ENCODE results near the gene PCDHGC3. TPM values are rescaled to one million over a fixed set of nuclear protein-coding genes. Genes with fewer than 3 reads are reported as not detected.

PCDHGC3 gene
- total and polyA plus RNA-seq, 2 donors = 5.5 to 28.7 TPM

DNA sequence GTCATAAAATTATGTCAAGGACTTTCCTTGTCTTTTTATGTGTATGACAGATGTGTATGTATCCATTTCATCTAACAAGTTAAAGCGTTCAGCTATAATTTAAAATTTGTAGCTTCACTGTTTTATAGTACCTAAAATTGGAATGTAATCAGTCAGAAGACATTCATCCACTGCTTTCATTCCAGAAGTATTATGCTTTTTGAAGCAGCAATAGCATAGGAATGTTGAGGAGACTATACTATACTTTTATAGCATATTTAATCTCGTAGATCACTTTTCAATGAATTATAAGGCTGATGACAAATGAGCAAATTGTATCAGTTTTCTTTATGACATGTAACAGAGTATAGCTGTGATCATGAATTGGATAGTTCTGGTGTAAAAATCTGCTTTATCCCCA, 38.5 kb upstream of the PCDHGC3 start:
- Histone ChIP-seq H3K27me3 (ENCODE audit: control insufficient read depth in 2 of 2, insufficient read depth in 1 of 2, low read length in 1 of 2) (peaks cover 0 to 27% of the 10 kb centered on the region in 2 donors), H3K36me3 (ENCODE audit: control insufficient read depth in 2 of 2, insufficient read depth in 2 of 2, low read length in 1 of 2) (no peaks in the 10 kb centered on the region), H3K4me1 (ENCODE audit: control insufficient read depth in 2 of 2, insufficient read depth in 2 of 2, low read length in 2 of 2) (no peaks in the 10 kb centered on the region), H3K9me3 (ENCODE audit: control insufficient read depth in 2 of 2, insufficient read depth in 1 of 2, low read length in 1 of 2) (peaks cover 3 to 9% of the 10 kb centered on the region in 2 donors), H3K27ac (ENCODE audit: low read depth in 1 of 2, low read length in 1 of 2) (no peak overlapping the region), H3K4me3 (ENCODE audit: low read length in 2 of 2) (no peak overlapping the region)
- DNase-seq (ENCODE audit: low read depth in 6 of 9, low spot score in 9 of 9) = no peak
- 94% methylated on average over 2 of the region's 2 CpGs for WGBS

DNA sequence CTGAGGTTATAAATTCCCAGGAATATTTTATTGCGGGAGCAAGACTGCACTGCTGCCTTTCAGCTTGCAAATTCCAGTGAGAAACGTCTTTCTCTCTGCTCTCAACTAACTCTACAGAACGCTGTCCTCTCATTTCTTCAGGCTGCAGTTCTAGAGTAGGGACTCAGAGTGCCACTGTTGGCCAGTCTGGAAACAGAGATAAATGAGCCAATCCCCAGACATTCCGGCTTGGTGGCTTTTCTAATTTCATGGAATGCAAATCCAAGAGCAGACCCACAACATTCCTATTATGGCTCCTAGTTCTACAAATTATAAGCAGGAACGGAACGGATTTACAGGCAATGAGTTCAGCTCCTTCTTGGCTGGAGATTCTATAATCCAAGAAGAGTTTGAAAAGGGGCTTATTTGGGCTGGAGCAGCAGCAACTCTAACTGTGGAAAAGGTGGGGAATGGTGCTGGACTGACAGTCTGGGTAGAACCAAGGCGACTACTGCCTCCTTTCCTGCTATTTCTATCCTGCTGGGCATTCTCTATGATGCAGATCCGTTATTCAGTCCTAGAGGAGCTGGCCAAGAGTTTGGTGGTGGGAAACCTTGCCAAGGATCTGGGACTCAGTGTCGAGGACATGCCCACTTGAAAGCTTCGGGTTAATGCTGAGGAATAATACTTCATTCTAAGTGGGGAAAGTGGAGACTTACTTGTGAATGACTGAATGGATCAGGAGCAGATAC, 36.2 kb upstream of the PCDHGC3 start:
- no peaks in the 10 kb centered on the region for H3K36me3 ChIP-seq (ENCODE audit: control insufficient read depth in 2 of 2, insufficient read depth in 2 of 2, low read length in 1 of 2)
- no peak for DNase-seq (ENCODE audit: low read depth in 6 of 9, low spot score in 9 of 9)
- WGBS = 79% methylated on average over 10 of the region's 10 CpGs
- no peaks in the 10 kb centered on the region for H3K4me1 ChIP-seq (ENCODE audit: control insufficient read depth in 2 of 2, insufficient read depth in 2 of 2, low read length in 2 of 2)
- H3K9me3 ChIP-seq (ENCODE audit: control insufficient read depth in 2 of 2, insufficient read depth in 1 of 2, low read length in 1 of 2) = peaks cover 0 to 8% of the 10 kb centered on the region in 2 donors
- H3K4me3 ChIP-seq (ENCODE audit: low read length in 2 of 2) = no peak overlapping the region
- H3K27me3 ChIP-seq (ENCODE audit: control insufficient read depth in 2 of 2, insufficient read depth in 1 of 2, low read length in 1 of 2) = peaks cover 0 to 11% of the 10 kb centered on the region in 2 donors
- no peak overlapping the region for H3K27ac ChIP-seq (ENCODE audit: low read depth in 1 of 2, low read length in 1 of 2)

DNA sequence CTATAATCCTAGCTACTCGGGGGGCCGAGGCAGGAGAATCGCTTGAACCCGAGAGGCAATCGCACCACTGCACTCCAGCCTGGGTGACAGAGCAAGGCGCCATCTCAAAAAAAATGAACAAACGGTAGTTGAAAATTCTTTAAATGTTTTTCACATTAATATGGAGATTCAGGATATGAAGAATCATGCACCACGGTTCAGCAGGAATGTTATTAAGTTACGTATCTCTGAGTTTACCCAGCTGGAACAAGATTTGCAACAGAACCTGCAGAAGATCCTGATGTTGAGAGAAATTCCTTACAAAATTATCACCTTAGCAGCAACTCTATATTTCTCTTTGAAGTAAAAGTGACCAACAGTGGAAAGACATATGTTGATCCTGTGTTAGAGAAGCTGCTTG, 35.4 kb upstream of the PCDHGC3 start:
- H3K36me3 ChIP-seq (ENCODE audit: control insufficient read depth in 2 of 2, insufficient read depth in 2 of 2, low read length in 1 of 2) = no peaks in the 10 kb centered on the region
- H3K27me3 ChIP-seq (ENCODE audit: control insufficient read depth in 2 of 2, insufficient read depth in 1 of 2, low read length in 1 of 2) = peaks cover 0 to 11% of the 10 kb centered on the region in 2 donors
- no peak overlapping the region for H3K27ac ChIP-seq (ENCODE audit: low read depth in 1 of 2, low read length in 1 of 2)
- WGBS = 96% methylated on average over 9 of the region's 9 CpGs
- no peak for DNase-seq (ENCODE audit: low read depth in 6 of 9, low spot score in 9 of 9)
- H3K9me3 ChIP-seq (ENCODE audit: control insufficient read depth in 2 of 2, insufficient read depth in 1 of 2, low read length in 1 of 2) = peaks cover 0 to 8% of the 10 kb centered on the region in 2 donors
- H3K4me3 ChIP-seq (ENCODE audit: low read length in 2 of 2) = no peak overlapping the region
- no peaks in the 10 kb centered on the region for H3K4me1 ChIP-seq (ENCODE audit: control insufficient read depth in 2 of 2, insufficient read depth in 2 of 2, low read length in 2 of 2)

DNA sequence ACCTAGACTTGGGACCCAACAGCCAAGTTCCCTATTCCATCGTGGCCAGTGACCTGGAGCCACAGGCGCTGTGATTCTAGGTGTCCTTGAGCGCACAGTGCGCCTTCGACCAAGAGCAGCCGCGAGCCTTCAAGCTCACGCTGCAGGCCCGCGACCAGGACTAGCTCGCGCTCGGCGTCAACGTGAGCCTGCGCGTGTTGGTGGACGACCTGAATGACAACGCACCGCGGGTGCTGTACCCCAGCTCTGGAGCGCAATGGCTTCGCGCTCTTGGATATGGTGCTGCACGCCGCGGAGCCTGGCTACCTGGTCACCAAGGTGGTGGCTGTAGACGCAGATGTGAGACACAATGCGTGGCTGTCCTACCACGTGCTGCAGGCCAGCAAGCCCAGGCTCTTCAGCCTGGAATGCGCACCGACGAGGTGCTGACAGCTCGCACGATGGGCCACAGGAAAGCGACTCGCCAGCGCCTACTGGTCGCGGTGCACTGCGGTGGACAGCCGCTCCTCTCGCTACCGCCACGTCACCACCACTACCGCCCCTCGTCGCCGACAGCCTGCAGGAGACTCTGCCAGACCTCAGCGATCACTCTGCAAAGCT, 34.1 kb upstream of the PCDHGC3 start:
- Histone ChIP-seq H3K27ac (ENCODE audit: low read depth in 1 of 2, low read length in 1 of 2) (no peak overlapping the region), H3K4me1 (ENCODE audit: control insufficient read depth in 2 of 2, insufficient read depth in 2 of 2, low read length in 2 of 2) (no peaks in the 10 kb centered on the region), H3K4me3 (ENCODE audit: low read length in 2 of 2) (no peak overlapping the region), H3K36me3 (ENCODE audit: control insufficient read depth in 2 of 2, insufficient read depth in 2 of 2, low read length in 1 of 2) (no peaks in the 10 kb centered on the region), H3K27me3 (ENCODE audit: control insufficient read depth in 2 of 2, insufficient read depth in 1 of 2, low read length in 1 of 2) (peaks cover 0 to 11% of the 10 kb centered on the region in 2 donors), H3K9me3 (ENCODE audit: control insufficient read depth in 2 of 2, insufficient read depth in 1 of 2, low read length in 1 of 2) (peaks cover 0 to 8% of the 10 kb centered on the region in 2 donors)
- 67% methylated on average over 50 of the region's 50 CpGs for WGBS
- DNase-seq (ENCODE audit: low read depth in 6 of 9, low spot score in 9 of 9) = no peak

DNA sequence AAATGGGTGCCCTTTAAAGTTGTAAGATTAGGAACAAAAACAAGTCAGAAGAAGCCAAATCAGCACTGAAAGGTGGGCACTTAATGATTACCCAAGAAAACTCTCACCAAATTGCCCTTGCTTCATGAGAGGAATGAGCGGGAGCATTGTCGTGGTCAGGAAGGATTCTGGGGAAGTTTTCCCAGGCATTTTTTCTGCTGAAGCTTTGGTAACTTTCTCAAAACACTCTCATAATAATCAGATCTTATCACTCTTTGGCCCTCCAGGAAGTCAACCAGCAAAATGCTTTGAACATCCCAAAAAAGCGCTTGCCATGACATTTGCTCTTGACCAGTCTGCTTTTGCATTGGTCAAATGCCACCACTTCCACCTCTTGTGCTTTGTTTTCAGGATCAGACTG, 10.4 kb upstream of the PCDHGC3 start:
- Histone ChIP-seq H3K27ac (ENCODE audit: low read depth in 1 of 2, low read length in 1 of 2) (no peak overlapping the region), H3K36me3 (ENCODE audit: control insufficient read depth in 2 of 2, insufficient read depth in 2 of 2, low read length in 1 of 2) (no peaks in the 10 kb centered on the region), H3K9me3 (ENCODE audit: control insufficient read depth in 2 of 2, insufficient read depth in 1 of 2, low read length in 1 of 2) (no peaks in the 10 kb centered on the region), H3K4me1 (ENCODE audit: control insufficient read depth in 2 of 2, insufficient read depth in 2 of 2, low read length in 2 of 2) (no peaks in the 10 kb centered on the region), H3K27me3 (ENCODE audit: control insufficient read depth in 2 of 2, insufficient read depth in 1 of 2, low read length in 1 of 2) (peaks cover 0 to 2% of the 10 kb centered on the region in 2 donors), H3K4me3 (ENCODE audit: low read length in 2 of 2) (no peak overlapping the region)
- 98% methylated on average over 3 of the region's 3 CpGs for WGBS
- DNase-seq (ENCODE audit: low read depth in 6 of 9, low spot score in 9 of 9) = no peak

DNA sequence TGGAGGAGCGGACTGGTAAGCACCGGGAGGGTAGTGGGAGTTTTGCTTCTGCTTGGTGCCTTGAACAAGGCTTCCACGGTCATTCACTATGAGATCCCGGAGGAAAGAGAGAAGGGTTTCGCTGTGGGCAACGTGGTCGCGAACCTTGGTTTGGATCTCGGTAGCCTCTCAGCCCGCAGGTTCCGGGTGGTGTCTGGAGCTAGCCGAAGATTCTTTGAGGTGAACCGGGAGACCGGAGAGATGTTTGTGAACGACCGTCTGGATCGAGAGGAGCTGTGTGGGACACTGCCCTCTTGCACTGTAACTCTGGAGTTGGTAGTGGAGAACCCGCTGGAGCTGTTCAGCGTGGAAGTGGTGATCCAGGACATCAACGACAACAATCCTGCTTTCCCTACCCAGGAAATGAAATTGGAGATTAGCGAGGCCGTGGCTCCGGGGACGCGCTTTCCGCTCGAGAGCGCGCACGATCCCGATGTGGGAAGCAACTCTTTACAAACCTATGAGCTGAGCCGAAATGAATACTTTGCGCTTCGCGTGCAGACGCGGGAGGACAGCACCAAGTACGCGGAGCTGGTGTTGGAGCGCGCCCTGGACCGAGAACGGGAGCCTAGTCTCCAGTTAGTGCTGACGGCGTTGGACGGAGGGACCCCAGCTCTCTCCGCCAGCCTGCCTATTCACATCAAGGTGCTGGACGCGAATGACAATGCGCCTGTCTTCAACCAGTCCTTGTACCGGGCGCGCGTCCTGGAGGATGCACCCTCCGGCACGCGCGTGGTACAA, 556 bp downstream of the PCDHGC3 start:
- Histone ChIP-seq H3K9me3 (ENCODE audit: control insufficient read depth in 2 of 2, insufficient read depth in 1 of 2, low read length in 1 of 2) (peaks cover 0 to 11% of the 10 kb centered on the region in 2 donors), H3K4me1 (ENCODE audit: control insufficient read depth in 2 of 2, insufficient read depth in 2 of 2, low read length in 2 of 2) (peaks cover 2 to 3% of the 10 kb centered on the region in 2 donors), H3K27me3 (ENCODE audit: control insufficient read depth in 2 of 2, insufficient read depth in 1 of 2, low read length in 1 of 2) (peaks cover 28 to 64% of the 10 kb centered on the region in 2 donors), H3K27ac (ENCODE audit: low read depth in 1 of 2, low read length in 1 of 2) (peak overlapping the region; percentile 65 to 68), H3K4me3 (ENCODE audit: low read length in 2 of 2) (peak overlapping the region; percentile 43), H3K36me3 (ENCODE audit: control insufficient read depth in 2 of 2, insufficient read depth in 2 of 2, low read length in 1 of 2) (no peaks in the 10 kb centered on the region)
- WGBS = 3% methylated on average over 58 of the region's 58 CpGs
- no peak for DNase-seq (ENCODE audit: low read depth in 6 of 9, low spot score in 9 of 9)

DNA sequence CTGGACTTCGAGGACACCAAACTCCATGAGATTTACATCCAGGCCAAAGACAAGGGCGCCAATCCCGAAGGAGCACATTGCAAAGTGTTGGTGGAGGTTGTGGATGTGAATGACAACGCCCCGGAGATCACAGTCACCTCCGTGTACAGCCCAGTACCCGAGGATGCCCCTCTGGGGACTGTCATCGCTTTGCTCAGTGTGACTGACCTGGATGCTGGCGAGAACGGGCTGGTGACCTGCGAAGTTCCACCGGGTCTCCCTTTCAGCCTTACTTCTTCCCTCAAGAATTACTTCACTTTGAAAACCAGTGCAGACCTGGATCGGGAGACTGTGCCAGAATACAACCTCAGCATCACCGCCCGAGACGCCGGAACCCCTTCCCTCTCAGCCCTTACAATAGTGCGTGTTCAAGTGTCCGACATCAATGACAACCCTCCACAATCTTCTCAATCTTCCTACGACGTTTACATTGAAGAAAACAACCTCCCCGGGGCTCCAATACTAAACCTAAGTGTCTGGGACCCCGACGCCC, 1.3 kb downstream of the PCDHGC3 start:
- no peak for DNase-seq (ENCODE audit: low read depth in 6 of 9, low spot score in 9 of 9)
- Histone ChIP-seq H3K27ac (ENCODE audit: low read depth in 1 of 2, low read length in 1 of 2) (no peak overlapping the region), H3K4me1 (ENCODE audit: control insufficient read depth in 2 of 2, insufficient read depth in 2 of 2, low read length in 2 of 2) (peaks cover 2 to 3% of the 10 kb centered on the region in 2 donors)

DNA sequence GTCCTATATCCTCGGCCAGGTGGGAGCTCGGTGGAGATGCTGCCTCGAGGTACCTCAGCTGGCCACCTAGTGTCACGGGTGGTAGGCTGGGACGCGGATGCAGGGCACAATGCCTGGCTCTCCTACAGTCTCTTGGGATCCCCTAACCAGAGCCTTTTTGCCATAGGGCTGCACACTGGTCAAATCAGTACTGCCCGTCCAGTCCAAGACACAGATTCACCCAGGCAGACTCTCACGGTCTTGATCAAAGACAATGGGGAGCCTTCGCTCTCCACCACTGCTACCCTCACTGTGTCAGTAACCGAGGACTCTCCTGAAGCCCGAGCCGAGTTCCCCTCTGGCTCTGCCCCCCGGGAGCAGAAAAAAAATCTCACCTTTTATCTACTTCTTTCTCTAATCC, 2.0 kb downstream of the PCDHGC3 start:
- Histone ChIP-seq H3K4me3 (ENCODE audit: low read length in 2 of 2) (no peak overlapping the region), H3K36me3 (ENCODE audit: control insufficient read depth in 2 of 2, insufficient read depth in 2 of 2, low read length in 1 of 2) (no peaks in the 10 kb centered on the region), H3K4me1 (ENCODE audit: control insufficient read depth in 2 of 2, insufficient read depth in 2 of 2, low read length in 2 of 2) (peaks cover 2 to 3% of the 10 kb centered on the region in 2 donors), H3K9me3 (ENCODE audit: control insufficient read depth in 2 of 2, insufficient read depth in 1 of 2, low read length in 1 of 2) (peaks cover 0 to 11% of the 10 kb centered on the region in 2 donors), H3K27ac (ENCODE audit: low read depth in 1 of 2, low read length in 1 of 2) (no peak overlapping the region), H3K27me3 (ENCODE audit: control insufficient read depth in 2 of 2, insufficient read depth in 1 of 2, low read length in 1 of 2) (peaks cover 28 to 71% of the 10 kb centered on the region in 2 donors)
- no peak for DNase-seq (ENCODE audit: low read depth in 6 of 9, low spot score in 9 of 9)
- 48% methylated on average over 13 of the region's 13 CpGs for WGBS

More for the DNA sequence above, 1.3 kb downstream of the PCDHGC3 start:
- Histone ChIP-seq H3K9me3 (ENCODE audit: control insufficient read depth in 2 of 2, insufficient read depth in 1 of 2, low read length in 1 of 2) (peaks cover 0 to 11% of the 10 kb centered on the region in 2 donors), H3K27me3 (ENCODE audit: control insufficient read depth in 2 of 2, insufficient read depth in 1 of 2, low read length in 1 of 2) (peaks cover 28 to 68% of the 10 kb centered on the region in 2 donors), H3K36me3 (ENCODE audit: control insufficient read depth in 2 of 2, insufficient read depth in 2 of 2, low read length in 1 of 2) (no peaks in the 10 kb centered on the region), H3K4me3 (ENCODE audit: low read length in 2 of 2) (peak overlapping the region in 1 of 2 donors; percentile 43)
- 29% methylated on average over 24 of the region's 24 CpGs for WGBS

Measured in thymus (tissue), 11 donors.